NT2/D1 (cell line): Measurements from ENCODE around the gene LAMA1.

Experiments used
- SUZ12 ChIP-seq: IDR thresholded peaks from 2 replicates; pipeline ENCODE4 v1.6.1; 2011; ENCODE audit not compliant: insufficient read length, insufficient read depth; ENCODE audit errors: extremely low read depth
- YY1 ChIP-seq: IDR thresholded peaks from 2 replicates; pipeline ENCODE4 v1.6.1; 2011; ENCODE audit not compliant: insufficient read length, insufficient read depth
- ZNF274 ChIP-seq: IDR thresholded peaks from 2 replicates; pipeline ENCODE4 v1.6.1; 2011; ENCODE audit warnings: mild to moderate bottlenecking, low read depth, low read length

GRCh38 chr18:6934859-6935258 lies 182.7 kb downstream of the LAMA1 start:
- TF ChIP-seq YY1: no peak
- TF ChIP-seq ZNF274: no peak
- TF ChIP-seq SUZ12: no peak
